Astrocyte (in vitro differentiated cells and primary cell): Measurements from ENCODE around the gene ARRDC3. TPM values are rescaled to one million over a fixed set of nuclear protein-coding genes. Genes with fewer than 3 reads are reported as not detected.
A peak's percentile ranks its signal among the peaks of the same experiment; 100 is the strongest.

Experiments
- DNase-seq: peaks from one replicate; pipeline ENCODE4 v3.0.0-alpha.2; 2010; ENCODE audit warnings: low read depth
- FAIRE-seq: peaks from 2 replicates; lab custom pipeline; 2011; peaks lifted over from hg19 to GRCh38; lab: Jason Lieb, UNC
- H2AFZ ChIP-seq: 2 replicates; pipeline ENCODE4 v1.6.0; 2012; ENCODE audit warnings: low read depth, low read length, inconsistent platforms
- H3K27ac ChIP-seq: 2 replicates; pipeline ENCODE4 v1.5.1; 2011; ENCODE audit warnings: low read depth, low read length, inconsistent platforms
- H3K27me3 ChIP-seq: 2 replicates; pipeline ENCODE4 v1.6.0; 2011; ENCODE audit warnings: low read length, inconsistent platforms; ENCODE audit not compliant: insufficient read depth
- H3K36me3 ChIP-seq: 2 replicates; pipeline ENCODE4 v1.5.1; 2011; ENCODE audit warnings: low read length, inconsistent platforms; ENCODE audit not compliant: insufficient read depth
- H3K4me1 ChIP-seq: 2 replicates; pipeline ENCODE4 v1.5.1; 2011; ENCODE audit warnings: low read length, inconsistent platforms; ENCODE audit not compliant: insufficient read depth
- H3K4me2 ChIP-seq: 2 replicates; pipeline ENCODE4 v1.6.0; 2012; ENCODE audit warnings: low read length, inconsistent platforms
- H3K4me3 ChIP-seq: 2 replicates; pipeline ENCODE4 v1.5.1; 2011; ENCODE audit warnings: low read depth, mild to moderate bottlenecking, low read length, inconsistent platforms; ENCODE audit not compliant: insufficient read depth
- H3K79me2 ChIP-seq: 2 replicates; pipeline ENCODE4 v1.6.0; 2012; ENCODE audit warnings: mild to moderate bottlenecking, low read length, inconsistent platforms; ENCODE audit not compliant: insufficient read depth
- H3K9ac ChIP-seq: 2 replicates; pipeline ENCODE4 v1.6.0; 2012; ENCODE audit warnings: mild to moderate bottlenecking, low read length, inconsistent platforms
- H3K9me3 ChIP-seq: 2 replicates; pipeline ENCODE4 v1.5.1; 2012; ENCODE audit warnings: low read depth, mild to moderate bottlenecking, low read length, inconsistent platforms; ENCODE audit not compliant: insufficient read depth
- H4K20me1 ChIP-seq: 2 replicates; pipeline ENCODE4 v1.6.0; 2012; ENCODE audit warnings: low read length, inconsistent platforms; ENCODE audit not compliant: insufficient read depth
- H3K27ac Mint-ChIP-seq: one replicate; pipeline ENCODE4 v1.8.0; 2021; ENCODE audit warnings: mild to moderate bottlenecking, mixed read lengths; ENCODE audit not compliant: unreplicated experiment
- H3K27me3 Mint-ChIP-seq: one replicate; pipeline ENCODE4 v1.8.0; 2021; ENCODE audit warnings: low read depth, mixed read lengths; ENCODE audit not compliant: unreplicated experiment
- H3K36me3 Mint-ChIP-seq: one replicate; pipeline ENCODE4 v1.8.0; 2021; ENCODE audit warnings: low read depth, mixed read lengths; ENCODE audit not compliant: unreplicated experiment
- H3K4me1 Mint-ChIP-seq: one replicate; pipeline ENCODE4 v1.8.0; 2021; ENCODE audit warnings: low read depth, mixed read lengths; ENCODE audit not compliant: unreplicated experiment
- H3K4me3 Mint-ChIP-seq: one replicate; pipeline ENCODE4 v1.8.0; 2021; ENCODE audit warnings: mild to moderate bottlenecking, moderate library complexity, mixed read lengths; ENCODE audit not compliant: unreplicated experiment
- H3K9me3 Mint-ChIP-seq: one replicate; pipeline ENCODE4 v1.8.0; 2021; ENCODE audit warnings: mild to moderate bottlenecking, mixed read lengths; ENCODE audit not compliant: unreplicated experiment
- CTCF ChIP-seq: IDR thresholded peaks from 2 replicates; pipeline ENCODE4 v1.5.1; 2011; ENCODE audit warnings: low read depth, mild to moderate bottlenecking, inconsistent platforms, low read length, moderate library complexity; ENCODE audit not compliant: insufficient read depth
- EZH2 ChIP-seq: IDR thresholded peaks from 2 replicates; pipeline ENCODE4 v1.6.1; 2012; ENCODE audit warnings: mild to moderate bottlenecking, low read length, inconsistent platforms; ENCODE audit not compliant: insufficient read depth
- total RNA-seq: library from RNA; stranded (reverse); gene quantifications from 2 replicates; pipeline ENCODE4 v1.2.1, GENCODE V29; 2021

The ARRDC3 gene
- total RNA-seq, 1 donor from 2014 or later: 94.7 TPM

- Mint-ChIP-seq H3K27me3 (no peaks in the 10 kb centered on the region), H3K4me3 (no peak overlapping the region), H3K4me1 (peaks cover 7% of the 10 kb centered on the region), H3K27ac (no peak overlapping the region), H3K9me3 (peaks cover 1% of the 10 kb centered on the region), H3K36me3 (peaks cover 11% of the 10 kb centered on the region)
- Histone ChIP-seq H3K9me3 (no peaks in the 10 kb centered on the region), H3K27me3 (no peaks in the 10 kb centered on the region), H3K4me2 (no peak overlapping the region), H4K20me1 (peaks cover 24% of the 10 kb centered on the region), H3K79me2 (peaks cover 11% of the 10 kb centered on the region), H3K4me3 (no peak overlapping the region), H3K4me1 (no peaks in the 10 kb centered on the region), H3K36me3 (peaks cover 26% of the 10 kb centered on the region), H3K27ac (no peak overlapping the region), H2AFZ (no peak overlapping the region), H3K9ac (no peak overlapping the region)
- FAIRE-seq: no peak
- no peak for DNase-seq
- TF ChIP-seq CTCF (no peak), EZH2 (no peak)
Observed at GRCh38 chr5:91365498-91365897, 17.6 kb downstream of the ARRDC3 start.

DNA sequence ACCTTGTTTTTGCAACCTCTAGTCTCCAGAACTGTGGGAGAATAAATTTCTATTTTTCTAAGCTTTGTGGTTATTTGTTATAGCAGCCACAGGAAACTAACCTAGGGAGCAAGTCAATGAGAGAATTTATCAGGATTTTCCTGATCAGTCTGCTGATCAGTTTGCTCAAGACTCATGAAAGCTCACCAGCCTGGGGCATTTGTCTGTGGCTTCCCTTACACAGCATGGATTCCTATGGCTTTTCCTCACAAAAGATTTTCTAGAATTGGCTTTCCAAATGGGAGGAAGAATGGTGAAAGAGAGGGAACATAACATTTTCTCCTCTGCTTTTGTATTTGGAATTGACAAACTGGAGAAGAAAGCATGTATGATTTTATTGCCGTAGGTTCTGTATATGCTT, 20.2 kb downstream of the ARRDC3 start:
- no peak overlapping the region for H2AFZ ChIP-seq
- FAIRE-seq (no peak), DNase-seq (no peak)
- Mint-ChIP-seq H3K27me3 (no peaks in the 10 kb centered on the region), H3K9me3 (peaks cover 1% of the 10 kb centered on the region), H3K27ac (no peak overlapping the region), H3K4me3 (no peak overlapping the region), H3K4me1 (peaks cover 7% of the 10 kb centered on the region), H3K36me3 (peaks cover 4% of the 10 kb centered on the region)
- no peaks in the 10 kb centered on the region for H3K79me2 ChIP-seq
- peaks cover 5% of the 10 kb centered on the region for H3K36me3 ChIP-seq
- H3K27ac ChIP-seq: no peak overlapping the region
- no peaks in the 10 kb centered on the region for H3K27me3 ChIP-seq
- H3K9ac ChIP-seq: no peak overlapping the region
- no peaks in the 10 kb centered on the region for H4K20me1 ChIP-seq
- H3K4me3 ChIP-seq: no peak overlapping the region
- no peak overlapping the region for H3K4me2 ChIP-seq
- H3K9me3 ChIP-seq: no peaks in the 10 kb centered on the region
- H3K4me1 ChIP-seq: no peaks in the 10 kb centered on the region
- TF ChIP-seq CTCF (no peak), EZH2 (no peak)

- Mint-ChIP-seq H3K4me1 (peaks cover 10% of the 10 kb centered on the region), H3K27me3 (no peaks in the 10 kb centered on the region), H3K36me3 (no peaks in the 10 kb centered on the region), H3K4me3 (peak overlapping the region; percentile 55), H3K27ac (no peak overlapping the region), H3K9me3 (peaks cover 1% of the 10 kb centered on the region)
- Histone ChIP-seq H4K20me1 (no peaks in the 10 kb centered on the region), H3K4me2 (no peak overlapping the region), H3K4me1 (no peaks in the 10 kb centered on the region), H3K27me3 (no peaks in the 10 kb centered on the region), H3K9me3 (no peaks in the 10 kb centered on the region), H3K9ac (no peak overlapping the region), H3K79me2 (no peaks in the 10 kb centered on the region), H2AFZ (no peak overlapping the region), H3K36me3 (no peaks in the 10 kb centered on the region), H3K27ac (no peak overlapping the region), H3K4me3 (no peak overlapping the region)
- TF ChIP-seq EZH2: no peak
- TF ChIP-seq CTCF: no peak
- DNase-seq (no peak), FAIRE-seq (no peak)
Observed at GRCh38 chr5:91361790-91362189, 21.3 kb downstream of the ARRDC3 start.
